HepG2 (cell line): ENCODE results near the gene SAE1. TPM values are rescaled to one million over a fixed set of nuclear protein-coding genes. Genes with fewer than 3 reads are reported as not detected.

Source experiments
- CHD4 ChIP-seq: fragments of 200-600 bp; sonication (generic); IDR thresholded peaks from 2 replicates; pipeline ENCODE4 v1.7.0; 2017; ENCODE audit warnings: mild to moderate bottlenecking, low read length, borderline replicate concordance
- RORA ChIP-seq: sonication (generic); formaldehyde crosslinking; IDR thresholded peaks from 2 replicates; pipeline ENCODE4 v1.5.0; 2020; ENCODE audit warnings: mild to moderate bottlenecking, missing genetic modification reagents, moderate library complexity
- SCMH1 ChIP-seq: sonication (generic); formaldehyde crosslinking; IDR thresholded peaks from 2 replicates; pipeline ENCODE4 v1.9.0; 2021; ENCODE audit warnings: missing genetic modification reagents, mild to moderate bottlenecking, borderline replicate concordance
- SP2 ChIP-seq: sonication (generic); formaldehyde crosslinking; IDR thresholded peaks from 2 replicates; pipeline ENCODE4 v1.5.1; 2020; ENCODE audit warnings: mild to moderate bottlenecking, missing genetic modification reagents
- ZBTB3 ChIP-seq: sonication (generic); formaldehyde crosslinking; IDR thresholded peaks from 2 replicates; pipeline ENCODE4 v1.4.0; 2020; ENCODE audit warnings: low read depth, mild to moderate bottlenecking, moderate library complexity, missing genetic modification reagents, borderline replicate concordance
- ZNF124 ChIP-seq: sonication (generic); formaldehyde crosslinking; IDR thresholded peaks from 2 replicates; pipeline ENCODE4 v1.4.0; 2020; ENCODE audit warnings: missing genetic modification reagents
- ZNF296 ChIP-seq: sonication (generic); formaldehyde crosslinking; conservative IDR thresholded peaks from 2 replicates; pipeline ENCODE4 v1.5.0; 2020; ENCODE audit warnings: mild to moderate bottlenecking, missing genetic modification reagents
- ZNF30 ChIP-seq: sonication (generic); formaldehyde crosslinking; IDR thresholded peaks from 2 replicates; pipeline ENCODE4 v1.5.0; 2020; ENCODE audit warnings: mild to moderate bottlenecking, missing genetic modification reagents
- ZNF382 ChIP-seq: sonication (generic); formaldehyde crosslinking; IDR thresholded peaks from 2 replicates; pipeline ENCODE4 v1.5.0; 2020; ENCODE audit warnings: missing genetic modification reagents, mild to moderate bottlenecking, borderline replicate concordance
- ZNF441 ChIP-seq: sonication (generic); formaldehyde crosslinking; IDR thresholded peaks from 2 replicates; pipeline ENCODE4 v1.7.0; 2021; ENCODE audit warnings: missing genetic modification reagents, borderline replicate concordance
- ZNF670 ChIP-seq: sonication (generic); formaldehyde crosslinking; IDR thresholded peaks from 2 replicates; pipeline ENCODE4 v1.8.0; 2022; ENCODE audit warnings: mild to moderate bottlenecking, missing genetic modification reagents, borderline replicate concordance
- ZNF749 ChIP-seq: sonication (generic); formaldehyde crosslinking; IDR thresholded peaks from 2 replicates; pipeline ENCODE4 v1.8.0; 2022; ENCODE audit warnings: mild to moderate bottlenecking, missing genetic modification reagents, moderate library complexity, borderline replicate concordance
- ZNF768 ChIP-seq: sonication (generic); formaldehyde crosslinking; IDR thresholded peaks from 2 replicates; pipeline ENCODE4 v1.4.0; 2020; ENCODE audit warnings: missing genetic modification reagents
- ZNF788 ChIP-seq: sonication (generic); formaldehyde crosslinking; IDR thresholded peaks from 2 replicates; pipeline ENCODE4 v1.5.0; 2020; ENCODE audit warnings: mild to moderate bottlenecking, missing genetic modification reagents, borderline replicate concordance
- ZSCAN22 ChIP-seq: sonication (generic); formaldehyde crosslinking; IDR thresholded peaks from 2 replicates; pipeline ENCODE4 v1.4.0; 2020; ENCODE audit warnings: mild to moderate bottlenecking, missing genetic modification reagents
- polyA plus RNA-seq, 8 experiments: library from polyadenylated mRNA; depleted of rRNA in 3 of 8; stranded (reverse) in 7 of 8; unstranded in 1 of 8; fragments of >200 nt; fragmentation: Illumina TruSeq in 4 of 8; extraction: Trizol in 4 of 8; gene quantifications; 2 replicates each; pipeline versions ENCODE4 v1.2.1 to v1.2.3, GENCODE V29; 2011 to 2016; ENCODE audit warnings: low read depth in 4 of 8, missing spikeins in 1 of 8, mixed read lengths in 1 of 8; ENCODE audit not compliant: insufficient read depth in 1 of 8
- total RNA-seq, 5 experiments: library from RNA; depleted of rRNA; stranded (reverse); fragments of >200 nt; fragmentation: Illumina TruSeq; extraction: Trizol; gene quantifications; 2 replicates each; pipeline ENCODE4 v1.2.3, GENCODE V29; 2016; ENCODE audit warnings: low read depth in 1 of 5
- TF ChIP-seq, protein P1 (sequence below): sonication (generic); formaldehyde crosslinking; IDR thresholded peaks from 2 replicates; pipeline ENCODE4 v1.8.0; 2023; ENCODE audit warnings: mild to moderate bottlenecking, missing genetic modification reagents
- TF ChIP-seq, protein P2 (sequence below): sonication (generic); formaldehyde crosslinking; IDR thresholded peaks from 2 replicates; pipeline ENCODE4 v1.5.1; 2020; ENCODE audit warnings: mild to moderate bottlenecking, missing genetic modification reagents
- TF ChIP-seq, protein P3 (sequence below): conservative IDR thresholded peaks from 2 replicates; pipeline ENCODE4 v1.6.1; 2018; ENCODE audit warnings: missing genetic modification reagents
- TF ChIP-seq, protein P4 (sequence below): sonication (generic); formaldehyde crosslinking; IDR thresholded peaks from 2 replicates; pipeline ENCODE4 v1.4.0; 2020; ENCODE audit warnings: missing genetic modification reagents
- TF ChIP-seq, protein P5 (sequence below): sonication (generic); formaldehyde crosslinking; IDR thresholded peaks from 2 replicates; pipeline ENCODE4 v1.4.0; 2020; ENCODE audit warnings: missing genetic modification reagents

The SAE1 gene
- total and polyA plus RNA-seq, 2 of the 13 experiments (the other 11 are each of a cell fraction or from before 2014, with no cell fraction given): 87.6 to 197 TPM

DNA sequence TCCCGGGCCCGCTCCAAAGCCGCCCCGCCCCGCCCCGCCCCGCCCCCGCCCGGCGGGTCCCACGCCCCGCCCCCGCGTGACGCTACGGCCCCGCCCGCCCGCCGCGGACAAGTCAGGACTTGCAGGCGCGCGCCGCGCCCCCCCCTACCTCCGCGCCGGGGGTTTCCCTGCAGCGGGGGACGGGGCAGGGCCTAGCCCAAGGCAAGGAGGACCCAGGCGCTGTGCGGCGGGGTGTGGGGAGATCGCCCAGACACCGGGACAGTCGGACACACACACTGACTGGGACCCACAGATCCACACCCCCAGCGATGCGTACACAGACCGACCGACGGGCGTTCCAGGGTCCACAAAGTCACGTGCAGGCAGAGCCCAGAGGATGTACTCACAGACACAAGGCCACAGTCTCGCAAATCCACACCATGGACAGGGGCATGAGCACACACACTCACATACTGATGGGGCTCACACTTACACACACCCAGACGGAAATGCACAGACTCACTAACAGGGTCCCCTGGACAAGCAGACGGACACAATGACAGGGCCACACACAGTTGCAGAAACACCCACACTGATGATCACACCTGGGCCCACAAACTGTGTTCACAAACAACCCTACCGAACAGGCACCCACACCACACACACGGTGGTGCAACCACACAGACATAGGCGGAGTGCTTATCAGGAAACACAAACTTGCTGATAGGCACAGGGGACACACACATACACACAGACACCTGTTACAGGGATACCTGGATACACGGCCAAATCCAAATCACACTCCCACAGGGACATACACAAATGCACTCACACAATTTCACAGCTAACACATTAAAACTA lies 100.8 kb downstream of the SAE1 start (continued):
- TF ChIP-seq, protein P1, sequence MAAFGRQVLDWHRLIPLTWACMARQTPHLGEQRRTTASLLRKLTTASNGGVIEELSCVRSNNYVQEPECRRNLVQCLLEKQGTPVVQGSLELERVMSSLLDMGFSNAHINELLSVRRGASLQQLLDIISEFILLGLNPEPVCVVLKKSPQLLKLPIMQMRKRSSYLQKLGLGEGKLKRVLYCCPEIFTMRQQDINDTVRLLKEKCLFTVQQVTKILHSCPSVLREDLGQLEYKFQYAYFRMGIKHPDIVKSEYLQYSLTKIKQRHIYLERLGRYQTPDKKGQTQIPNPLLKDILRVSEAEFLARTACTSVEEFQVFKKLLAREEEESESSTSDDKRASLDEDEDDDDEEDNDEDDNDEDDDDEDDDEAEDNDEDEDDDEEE (CRISPR knock-in tag): peak; percentile 76; the same call in 1 of the 2 replicates
- no peak for TF ChIP-seq ZNF30 (CRISPR knock-in tag)
- TF ChIP-seq ZNF670 (CRISPR knock-in tag): no peak
- peak; percentile 67 for TF ChIP-seq ZNF788
- peak; percentile 83; the same call in 1 of the 2 replicates for TF ChIP-seq ZNF749
- TF ChIP-seq SCMH1: no peak
- TF ChIP-seq ZNF382 (CRISPR knock-in tag): no peak
- TF ChIP-seq, protein P2, sequence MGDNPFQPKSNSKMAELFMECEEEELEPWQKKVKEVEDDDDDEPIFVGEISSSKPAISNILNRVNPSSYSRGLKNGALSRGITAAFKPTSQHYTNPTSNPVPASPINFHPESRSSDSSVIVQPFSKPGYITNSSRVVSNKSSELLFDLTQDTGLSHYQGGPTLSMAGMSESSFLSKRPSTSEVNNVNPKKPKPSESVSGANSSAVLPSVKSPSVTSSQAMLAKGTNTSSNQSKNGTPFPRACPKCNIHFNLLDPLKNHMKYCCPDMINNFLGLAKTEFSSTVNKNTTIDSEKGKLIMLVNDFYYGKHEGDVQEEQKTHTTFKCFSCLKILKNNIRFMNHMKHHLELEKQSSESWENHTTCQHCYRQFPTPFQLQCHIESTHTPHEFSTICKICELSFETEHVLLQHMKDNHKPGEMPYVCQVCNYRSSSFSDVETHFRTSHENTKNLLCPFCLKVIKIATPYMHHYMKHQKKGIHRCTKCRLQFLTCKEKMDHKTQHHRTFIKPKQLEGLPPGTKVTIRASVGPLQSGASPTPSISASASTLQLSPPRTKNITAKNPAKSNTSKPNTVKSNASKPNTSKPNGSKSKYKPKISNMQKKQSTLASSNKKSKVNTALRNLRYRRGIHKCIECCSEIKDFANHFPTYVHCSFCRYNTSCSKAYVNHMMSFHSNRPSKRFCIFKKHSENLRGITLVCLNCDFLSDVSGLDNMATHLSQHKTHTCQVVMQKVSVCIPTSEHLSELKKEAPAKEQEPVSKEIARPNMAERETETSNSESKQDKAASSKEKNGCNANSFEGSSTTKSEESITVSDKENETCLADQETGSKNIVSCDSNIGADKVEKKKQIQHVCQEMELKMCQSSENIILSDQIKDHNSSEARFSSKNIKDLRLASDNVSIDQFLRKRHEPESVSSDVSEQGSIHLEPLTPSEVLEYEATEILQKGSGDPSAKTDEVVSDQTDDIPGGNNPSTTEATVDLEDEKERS (CRISPR knock-in tag): no peak
- TF ChIP-seq, protein P3, sequence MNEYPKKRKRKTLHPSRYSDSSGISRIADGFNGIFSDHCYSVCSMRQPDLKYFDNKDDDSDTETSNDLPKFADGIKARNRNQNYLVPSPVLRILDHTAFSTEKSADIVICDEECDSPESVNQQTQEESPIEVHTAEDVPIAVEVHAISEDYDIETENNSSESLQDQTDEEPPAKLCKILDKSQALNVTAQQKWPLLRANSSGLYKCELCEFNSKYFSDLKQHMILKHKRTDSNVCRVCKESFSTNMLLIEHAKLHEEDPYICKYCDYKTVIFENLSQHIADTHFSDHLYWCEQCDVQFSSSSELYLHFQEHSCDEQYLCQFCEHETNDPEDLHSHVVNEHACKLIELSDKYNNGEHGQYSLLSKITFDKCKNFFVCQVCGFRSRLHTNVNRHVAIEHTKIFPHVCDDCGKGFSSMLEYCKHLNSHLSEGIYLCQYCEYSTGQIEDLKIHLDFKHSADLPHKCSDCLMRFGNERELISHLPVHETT (CRISPR knock-in tag): no peak; the same call in 1 of the 2 replicates
- TF ChIP-seq, protein P4, sequence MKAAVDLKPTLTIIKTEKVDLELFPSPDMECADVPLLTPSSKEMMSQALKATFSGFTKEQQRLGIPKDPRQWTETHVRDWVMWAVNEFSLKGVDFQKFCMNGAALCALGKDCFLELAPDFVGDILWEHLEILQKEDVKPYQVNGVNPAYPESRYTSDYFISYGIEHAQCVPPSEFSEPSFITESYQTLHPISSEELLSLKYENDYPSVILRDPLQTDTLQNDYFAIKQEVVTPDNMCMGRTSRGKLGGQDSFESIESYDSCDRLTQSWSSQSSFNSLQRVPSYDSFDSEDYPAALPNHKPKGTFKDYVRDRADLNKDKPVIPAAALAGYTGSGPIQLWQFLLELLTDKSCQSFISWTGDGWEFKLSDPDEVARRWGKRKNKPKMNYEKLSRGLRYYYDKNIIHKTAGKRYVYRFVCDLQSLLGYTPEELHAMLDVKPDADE (CRISPR knock-in tag): no peak
- no peak; the same call in 1 of the 2 replicates for TF ChIP-seq ZNF768 (CRISPR knock-in tag)
- TF ChIP-seq ZSCAN22 (CRISPR knock-in tag): no peak
- no peak for TF ChIP-seq RORA
- TF ChIP-seq, protein P5, sequence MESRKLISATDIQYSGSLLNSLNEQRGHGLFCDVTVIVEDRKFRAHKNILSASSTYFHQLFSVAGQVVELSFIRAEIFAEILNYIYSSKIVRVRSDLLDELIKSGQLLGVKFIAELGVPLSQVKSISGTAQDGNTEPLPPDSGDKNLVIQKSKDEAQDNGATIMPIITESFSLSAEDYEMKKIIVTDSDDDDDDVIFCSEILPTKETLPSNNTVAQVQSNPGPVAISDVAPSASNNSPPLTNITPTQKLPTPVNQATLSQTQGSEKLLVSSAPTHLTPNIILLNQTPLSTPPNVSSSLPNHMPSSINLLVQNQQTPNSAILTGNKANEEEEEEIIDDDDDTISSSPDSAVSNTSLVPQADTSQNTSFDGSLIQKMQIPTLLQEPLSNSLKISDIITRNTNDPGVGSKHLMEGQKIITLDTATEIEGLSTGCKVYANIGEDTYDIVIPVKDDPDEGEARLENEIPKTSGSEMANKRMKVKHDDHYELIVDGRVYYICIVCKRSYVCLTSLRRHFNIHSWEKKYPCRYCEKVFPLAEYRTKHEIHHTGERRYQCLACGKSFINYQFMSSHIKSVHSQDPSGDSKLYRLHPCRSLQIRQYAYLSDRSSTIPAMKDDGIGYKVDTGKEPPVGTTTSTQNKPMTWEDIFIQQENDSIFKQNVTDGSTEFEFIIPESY (CRISPR knock-in tag): no peak
- TF ChIP-seq CHD4: no peak
- TF ChIP-seq ZNF441 (CRISPR knock-in tag): no peak
- TF ChIP-seq ZNF296 (CRISPR knock-in tag): no peak
- no peak for TF ChIP-seq ZNF124 (CRISPR knock-in tag)
- 0 out of 2 replicates have a peak, but pooled peaks have one; percentile 41 for TF ChIP-seq SP2 (CRISPR knock-in tag)
- TF ChIP-seq ZBTB3 (CRISPR knock-in tag): no peak
